Measurements from ENCODE around the gene SBF1. TPM values are rescaled to one million over a fixed set of nuclear protein-coding genes. Genes with fewer than 3 reads are reported as not detected.

The SBF1 gene
- polyA plus RNA-seq, 1 donor (not counting 4 experiments of a cell fraction or from before 2014, with no cell fraction given), result 16.2 TPM

- no peak overlapping the region for H3K4me3 ChIP-seq (ENCODE audit: control insufficient read depth in 2 of 3, extremely low read depth in 1 of 3, insufficient read depth in 2 of 3, low read depth in 1 of 3, low read length in 3 of 3)
- TF ChIP-seq CTCF (optimal IDR thresholded peaks at IDR 0.05 in 1 of 3, IDR thresholded peaks at IDR 0.05 in 1 of 3, conservative IDR thresholded peaks at IDR 0.05 in 1 of 3; ENCODE audit: extremely low read depth in 1 of 3, insufficient read depth in 2 of 3, low read length in 3 of 3) (no peak), EZH2 (IDR thresholded peaks at IDR 0.05; ENCODE audit: low read length) (no peak)
- no peaks in the 10 kb centered on the region for H3K9me3 ChIP-seq (ENCODE audit: control insufficient read depth, low read depth, low read length)
- H3K9me1 ChIP-seq (ENCODE audit: control insufficient read depth, extremely low read depth, insufficient read depth, low read length), result peaks cover 15% of the 10 kb centered on the region
- H3K36me3 ChIP-seq (ENCODE audit: control insufficient read depth in 2 of 2, extremely low read depth in 1 of 2, insufficient read depth in 2 of 2, low read length in 2 of 2), result peaks cover 23 to 49% of the 10 kb centered on the region in 2 experiments
- H3K4me1 ChIP-seq (ENCODE audit: control insufficient read depth, extremely low read depth, insufficient read depth, low read length), result peaks cover 44% of the 10 kb centered on the region
- FAIRE-seq, result no peak
- H2AFZ ChIP-seq (ENCODE audit: control insufficient read depth, low read length), result no peak overlapping the region
- dilution Hi-C loops (cut with MboI; ENCODE audit: extremely low pct_ligation_motif_present, low sequenced_read_pairs), result no loop called here
- no peak for DNase-seq (ENCODE audit: low read depth, low spot score)
- H3K4me2 ChIP-seq (ENCODE audit: control insufficient read depth, extremely low read depth, insufficient read depth, low read depth, low read length), result no peak overlapping the region
- H3K79me2 ChIP-seq (ENCODE audit: control insufficient read depth, insufficient read depth, low read length), result peaks cover 49% of the 10 kb centered on the region
- no peak overlapping the region for H3K9ac ChIP-seq (ENCODE audit: control insufficient read depth, extremely low read depth, insufficient read depth, low read length)
- H4K20me1 ChIP-seq (ENCODE audit: control insufficient read depth, extremely low read depth, insufficient read depth, low read length), result peaks cover 37% of the 10 kb centered on the region
- no peak overlapping the region for H3K27ac ChIP-seq (ENCODE audit: control insufficient read depth, insufficient read depth, low read length)
- no peaks in the 10 kb centered on the region for H3K27me3 ChIP-seq (ENCODE audit: control insufficient read depth, extremely low read depth, insufficient read depth, low read length)
Measured at GRCh38 chr22:50468626-50469025, 6.2 kb downstream of the SBF1 start.

GRCh38 chr22:50467773-50468440 is 6.9 kb downstream of the SBF1 start:
- Histone ChIP-seq H3K27ac (ENCODE audit: control insufficient read depth, insufficient read depth, low read length) (no peak overlapping the region), H2AFZ (ENCODE audit: control insufficient read depth, low read length) (no peak overlapping the region), H3K4me2 (ENCODE audit: control insufficient read depth, extremely low read depth, insufficient read depth, low read depth, low read length) (no peak overlapping the region), H3K4me1 (ENCODE audit: control insufficient read depth, extremely low read depth, insufficient read depth, low read length) (peaks cover 37% of the 10 kb centered on the region), H3K9me3 (ENCODE audit: control insufficient read depth, low read depth, low read length) (no peaks in the 10 kb centered on the region), H3K27me3 (ENCODE audit: control insufficient read depth, extremely low read depth, insufficient read depth, low read length) (no peaks in the 10 kb centered on the region), H3K36me3 (ENCODE audit: control insufficient read depth in 2 of 2, extremely low read depth in 1 of 2, insufficient read depth in 2 of 2, low read length in 2 of 2) (peaks cover 25 to 49% of the 10 kb centered on the region in 2 experiments), H3K9ac (ENCODE audit: control insufficient read depth, extremely low read depth, insufficient read depth, low read length) (no peak overlapping the region), H4K20me1 (ENCODE audit: control insufficient read depth, extremely low read depth, insufficient read depth, low read length) (peaks cover 30% of the 10 kb centered on the region), H3K4me3 (ENCODE audit: control insufficient read depth in 2 of 3, extremely low read depth in 1 of 3, insufficient read depth in 2 of 3, low read depth in 1 of 3, low read length in 3 of 3) (no peak overlapping the region), H3K9me1 (ENCODE audit: control insufficient read depth, extremely low read depth, insufficient read depth, low read length) (peaks cover 13% of the 10 kb centered on the region), H3K79me2 (ENCODE audit: control insufficient read depth, insufficient read depth, low read length) (peaks cover 42% of the 10 kb centered on the region)
- dilution Hi-C loops (cut with MboI; ENCODE audit: extremely low pct_ligation_motif_present, low sequenced_read_pairs), result no loop called here
- no peak for DNase-seq (ENCODE audit: low read depth, low spot score)
- TF ChIP-seq CTCF (optimal IDR thresholded peaks at IDR 0.05 in 1 of 3, IDR thresholded peaks at IDR 0.05 in 1 of 3, conservative IDR thresholded peaks at IDR 0.05 in 1 of 3; ENCODE audit: extremely low read depth in 1 of 3, insufficient read depth in 2 of 3, low read length in 3 of 3), result no peak
- TF ChIP-seq EZH2 (IDR thresholded peaks at IDR 0.05; ENCODE audit: low read length), result no peak
- FAIRE-seq, result no peak

All from keratinocyte (primary cell).